Coronary artery (tissue), 2 donors: ENCODE data around the gene AREL1.

Source experiments
- DNase-seq: peaks from one replicate; pipeline ENCODE4 v3.0.0-alpha.2; 2017; ENCODE audit warnings: low spot score
- H3K27ac ChIP-seq, 2 donors: fragments of 200-600 bp; sonication (generic); one replicate each; pipeline ENCODE4 v1.5.1; 2016 to 2019
- H3K4me3 ChIP-seq: fragments of 200-600 bp; sonication (generic); 2 replicates; pipeline ENCODE4 v1.5.1; 2016; ENCODE audit warnings: mild to moderate bottlenecking, moderate library complexity
- CTCF ChIP-seq: fragments of 200-600 bp; sonication (generic); IDR thresholded peaks from one replicate; pipeline ENCODE4 v1.5.1; 2019; ENCODE audit warnings: antibody characterized with exemption

AREL1 gene

GRCh38 chr14:74685921-74686678, 26.8 kb downstream of the AREL1 start:
- Histone ChIP-seq H3K27ac (no peak overlapping the region), H3K4me3 (no peak overlapping the region)
- no peak for DNase-seq
- TF ChIP-seq CTCF, result no peak

GRCh38 chr14:74685056-74685455, 27.8 kb downstream of the AREL1 start:
- TF ChIP-seq CTCF, result no peak
- DNase-seq, result no peak
- no peak overlapping the region for H3K4me3 ChIP-seq
- H3K27ac ChIP-seq, result no peak overlapping the region

GRCh38 chr14:74684434-74684833, 28.4 kb downstream of the AREL1 start:
- TF ChIP-seq CTCF, result no peak
- H3K27ac ChIP-seq, result no peak overlapping the region
- no peak for DNase-seq

DNA sequence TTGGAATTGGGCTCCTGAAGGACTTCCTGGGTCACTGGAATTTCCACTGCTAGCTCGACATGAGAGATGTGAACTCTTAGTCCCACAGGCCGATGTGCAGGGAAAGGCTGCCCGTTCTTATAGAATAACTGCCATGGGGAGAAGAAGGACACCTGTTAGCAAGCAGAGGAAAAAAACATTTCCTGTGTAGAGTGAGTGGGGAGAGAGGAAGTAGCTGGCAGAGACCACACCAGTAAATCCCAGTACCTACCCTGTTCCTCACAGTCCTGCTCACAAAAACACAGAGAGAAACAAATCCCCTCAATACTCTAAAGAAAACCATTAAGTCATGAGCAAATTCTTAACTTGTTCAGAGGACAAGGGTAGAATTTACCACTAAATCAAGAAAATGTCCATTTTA, 29.5 kb downstream of the AREL1 start:
- no peak for TF ChIP-seq CTCF
- Histone ChIP-seq H3K27ac (no peak overlapping the region), H3K4me3 (no peak overlapping the region)
- DNase-seq, result no peak

More at GRCh38 chr14:74684434-74684833, 28.4 kb downstream of the AREL1 start:
- no peak overlapping the region for H3K4me3 ChIP-seq

DNA sequence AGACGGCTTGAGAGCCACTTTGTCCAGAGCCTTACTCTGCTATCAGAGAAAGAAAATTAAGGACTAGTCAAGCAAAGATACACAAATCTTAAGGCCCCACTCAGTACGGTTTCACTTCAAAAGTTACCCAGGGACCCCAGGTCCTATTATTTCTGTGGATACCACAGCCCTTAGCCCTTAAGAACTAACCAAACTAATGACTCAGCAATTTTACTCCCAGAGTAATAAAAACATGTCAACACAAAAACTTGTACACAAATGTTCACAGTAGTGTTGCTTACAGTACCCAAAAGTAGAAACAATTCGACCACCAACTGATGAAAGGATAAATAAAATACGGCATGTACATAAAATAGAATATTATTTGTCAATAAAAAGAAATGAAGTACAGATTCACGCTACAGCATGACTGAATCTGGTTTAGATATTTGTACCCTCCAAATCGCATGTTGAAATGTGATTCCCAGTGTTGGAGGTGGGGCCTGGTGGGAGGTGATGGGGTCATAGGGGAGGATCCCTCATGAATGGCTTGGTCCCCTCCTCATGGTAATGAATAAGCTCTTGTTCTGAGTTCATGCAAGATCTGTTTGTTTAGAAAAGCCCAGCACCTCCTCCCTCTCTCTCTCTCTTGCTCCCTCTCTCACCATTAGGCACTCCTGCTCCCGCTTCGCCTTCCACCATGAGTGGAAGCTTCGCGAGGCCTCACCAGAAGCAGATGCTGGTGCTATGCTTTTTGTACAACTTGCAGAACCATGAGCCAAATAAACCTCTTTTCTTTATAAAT, 30.5 kb downstream of the AREL1 start:
- TF ChIP-seq CTCF, result no peak
- no peak overlapping the region for H3K27ac ChIP-seq
- no peak for DNase-seq
- H3K4me3 ChIP-seq, result no peak overlapping the region

DNA sequence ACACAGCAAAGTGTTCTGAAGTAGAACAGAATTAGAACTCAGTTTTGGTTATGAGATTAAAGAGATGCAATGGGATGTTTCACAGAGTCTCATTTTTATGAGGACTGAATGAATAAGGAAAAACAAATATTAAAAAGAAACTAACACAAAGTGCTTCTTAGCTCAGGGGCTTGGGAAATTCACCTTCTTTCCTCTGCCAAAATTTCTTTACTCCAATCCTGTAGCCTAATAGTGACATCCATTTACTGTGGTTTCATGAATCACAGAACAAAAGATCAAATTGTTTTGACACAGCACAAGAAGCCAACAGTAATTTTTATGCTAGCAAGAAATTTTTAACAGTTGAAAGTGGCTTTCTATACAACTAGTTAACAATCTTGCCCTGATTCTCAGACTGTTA, 37.7 kb downstream of the AREL1 start:
- no peak for DNase-seq
- TF ChIP-seq CTCF, result no peak
- H3K27ac ChIP-seq, result no peak overlapping the region
- H3K4me3 ChIP-seq, result no peak overlapping the region

- no peak for TF ChIP-seq CTCF
- DNase-seq, result no peak
- H3K27ac ChIP-seq, result no peak overlapping the region
- H3K4me3 ChIP-seq, result no peak overlapping the region
Observed at GRCh38 chr14:74673768-74674167, 39.1 kb downstream of the AREL1 start.
